PC-9 (cell line): ENCODE results near the gene LAMA2.

Source experiments
- EZH2 ChIP-seq: fragments of 200-600 bp; sonication (generic); IDR thresholded peaks from 2 replicates; pipeline ENCODE4 v1.8.0; 2017; ENCODE audit warnings: antibody characterized with exemption, low read depth
- TF ChIP-seq, protein P1 (sequence below): fragments of 200-600 bp; sonication (generic); conservative IDR thresholded peaks from 2 replicates; pipeline ENCODE4 v1.6.1; 2017; ENCODE audit warnings: mixed run types, antibody characterized with exemption, mild to moderate bottlenecking, moderate library complexity

DNA sequence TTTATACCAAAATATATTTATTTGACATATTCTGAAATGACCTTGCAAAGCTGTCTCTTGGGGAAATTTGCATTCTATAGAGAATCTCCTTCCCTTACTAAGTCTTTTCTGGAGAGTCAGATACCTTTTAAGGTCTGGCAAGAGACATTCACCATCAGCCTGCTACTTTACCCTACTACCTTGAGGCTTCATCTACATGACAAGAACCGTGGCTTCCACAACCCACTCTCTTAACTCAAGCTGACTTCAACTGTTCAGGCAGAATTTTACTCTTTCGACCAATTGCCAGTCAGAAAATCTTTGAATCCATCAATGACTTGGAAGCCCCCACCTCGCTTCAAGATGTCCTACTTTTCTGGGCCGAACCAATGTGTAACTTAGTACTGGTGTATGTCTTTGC is 314.2 kb downstream of the LAMA2 start:
- TF ChIP-seq, protein P1, sequence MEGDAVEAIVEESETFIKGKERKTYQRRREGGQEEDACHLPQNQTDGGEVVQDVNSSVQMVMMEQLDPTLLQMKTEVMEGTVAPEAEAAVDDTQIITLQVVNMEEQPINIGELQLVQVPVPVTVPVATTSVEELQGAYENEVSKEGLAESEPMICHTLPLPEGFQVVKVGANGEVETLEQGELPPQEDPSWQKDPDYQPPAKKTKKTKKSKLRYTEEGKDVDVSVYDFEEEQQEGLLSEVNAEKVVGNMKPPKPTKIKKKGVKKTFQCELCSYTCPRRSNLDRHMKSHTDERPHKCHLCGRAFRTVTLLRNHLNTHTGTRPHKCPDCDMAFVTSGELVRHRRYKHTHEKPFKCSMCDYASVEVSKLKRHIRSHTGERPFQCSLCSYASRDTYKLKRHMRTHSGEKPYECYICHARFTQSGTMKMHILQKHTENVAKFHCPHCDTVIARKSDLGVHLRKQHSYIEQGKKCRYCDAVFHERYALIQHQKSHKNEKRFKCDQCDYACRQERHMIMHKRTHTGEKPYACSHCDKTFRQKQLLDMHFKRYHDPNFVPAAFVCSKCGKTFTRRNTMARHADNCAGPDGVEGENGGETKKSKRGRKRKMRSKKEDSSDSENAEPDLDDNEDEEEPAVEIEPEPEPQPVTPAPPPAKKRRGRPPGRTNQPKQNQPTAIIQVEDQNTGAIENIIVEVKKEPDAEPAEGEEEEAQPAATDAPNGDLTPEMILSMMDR = no peak
- TF ChIP-seq EZH2 = no peak
